Progenitor cell of endocrine pancreas (in vitro differentiated cells): Measurements from ENCODE around the gene IQCB1. TPM values are rescaled to one million over a fixed set of nuclear protein-coding genes. Genes with fewer than 3 reads are reported as not detected.
"Not testable (repeated sequence)": the region's sequence is repeated elsewhere in the genome, so short reads cannot be mapped to it uniquely, and the experiment has no call there.

ENCODE experiments used
- DNase-seq: peaks from one replicate; pipeline ENCODE4 v3.0.0; 2021; ENCODE audit warnings: low spot score; ENCODE audit not compliant: unreplicated experiment
- H3K27ac Mint-ChIP-seq: 2 replicates; pipeline ENCODE4 v1.8.0; 2021; ENCODE audit warnings: mild to moderate bottlenecking, moderate library complexity, mixed read lengths
- H3K27me3 Mint-ChIP-seq: 2 replicates; pipeline ENCODE4 v1.8.0; 2021; ENCODE audit warnings: mixed read lengths
- H3K36me3 Mint-ChIP-seq: 2 replicates; pipeline ENCODE4 v1.8.0; 2022; ENCODE audit warnings: mixed read lengths; ENCODE audit not compliant: insufficient read depth
- H3K4me1 Mint-ChIP-seq: 2 replicates; pipeline ENCODE4 v1.8.0; 2021; ENCODE audit warnings: low read depth, mixed read lengths
- H3K4me3 Mint-ChIP-seq: 2 replicates; pipeline ENCODE4 v1.8.0; 2021; ENCODE audit warnings: low read depth, mild to moderate bottlenecking, moderate library complexity, mixed read lengths
- H3K9me3 Mint-ChIP-seq: 2 replicates; pipeline ENCODE4 v1.8.0; 2021; ENCODE audit warnings: low read depth, mixed read lengths
- total RNA-seq: library from RNA; stranded (reverse); gene quantifications from 2 replicates; pipeline ENCODE4 v1.2.1, GENCODE V29; 2021
- TF ChIP-seq, protein P1 (sequence below): fragments of 200-600 bp; sonication (generic); IDR thresholded peaks from one replicate; pipeline ENCODE4 v1.5.0; 2021; ENCODE audit warnings: antibody characterized with exemption, mild to moderate bottlenecking; ENCODE audit not compliant: unreplicated experiment

Gene IQCB1
- total RNA-seq, 1 donor from 2014 or later, result 38.7 TPM

DNA sequence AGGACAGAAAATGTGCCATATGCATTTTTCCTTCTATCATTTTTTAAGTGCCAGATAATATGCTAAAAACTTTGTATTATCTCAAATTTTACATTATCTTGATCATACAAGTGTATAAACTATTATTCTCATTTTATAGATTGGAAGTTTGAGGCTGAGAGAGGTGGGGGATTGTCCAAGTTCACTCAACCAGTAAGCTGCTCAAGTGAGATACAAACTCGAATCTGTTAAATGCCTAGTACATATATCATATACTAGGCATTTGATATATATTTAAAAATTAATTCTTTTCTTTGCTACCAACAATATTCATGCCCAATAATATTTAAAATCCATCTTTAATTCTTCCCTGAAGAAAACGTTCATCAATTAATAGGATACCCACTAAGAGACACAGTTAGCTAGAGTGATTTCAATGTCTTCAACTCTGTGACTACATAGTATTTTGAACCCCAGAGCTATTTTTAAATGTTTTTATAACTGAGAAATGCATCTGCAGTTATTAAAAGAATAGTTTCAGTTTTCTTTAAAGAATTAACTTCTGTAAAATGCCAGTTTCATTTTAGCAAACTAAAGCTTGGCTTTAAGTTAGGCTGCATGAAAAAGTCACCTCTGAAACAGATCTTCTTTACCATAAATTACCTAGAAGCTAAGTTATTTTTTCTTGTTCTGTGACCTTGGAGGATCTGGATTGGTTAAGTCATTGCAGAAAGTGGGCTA is 40.4 kb downstream of the IQCB1 start:
- H3K27ac Mint-ChIP-seq, result no peak overlapping the region

DNA sequence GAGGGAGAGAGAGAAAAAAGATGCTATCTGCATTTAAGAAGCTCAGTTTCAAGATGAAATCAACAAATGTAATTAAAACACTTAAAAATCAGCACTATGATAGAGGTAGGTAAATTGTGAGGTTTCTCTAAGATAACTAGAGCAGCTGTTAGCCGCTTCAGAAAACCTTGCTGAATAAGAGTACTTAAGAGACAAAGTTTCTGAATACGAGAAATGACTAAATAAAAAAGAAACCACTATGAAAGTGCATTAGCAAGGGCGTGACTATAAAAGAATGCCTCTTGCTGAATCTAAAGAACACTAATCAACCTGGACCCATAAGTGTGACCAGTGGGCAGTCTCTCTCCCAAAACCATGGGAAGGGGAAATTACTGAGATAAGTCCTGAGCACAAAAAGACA is 41.8 kb downstream of the IQCB1 start:
- TF ChIP-seq, protein P1, sequence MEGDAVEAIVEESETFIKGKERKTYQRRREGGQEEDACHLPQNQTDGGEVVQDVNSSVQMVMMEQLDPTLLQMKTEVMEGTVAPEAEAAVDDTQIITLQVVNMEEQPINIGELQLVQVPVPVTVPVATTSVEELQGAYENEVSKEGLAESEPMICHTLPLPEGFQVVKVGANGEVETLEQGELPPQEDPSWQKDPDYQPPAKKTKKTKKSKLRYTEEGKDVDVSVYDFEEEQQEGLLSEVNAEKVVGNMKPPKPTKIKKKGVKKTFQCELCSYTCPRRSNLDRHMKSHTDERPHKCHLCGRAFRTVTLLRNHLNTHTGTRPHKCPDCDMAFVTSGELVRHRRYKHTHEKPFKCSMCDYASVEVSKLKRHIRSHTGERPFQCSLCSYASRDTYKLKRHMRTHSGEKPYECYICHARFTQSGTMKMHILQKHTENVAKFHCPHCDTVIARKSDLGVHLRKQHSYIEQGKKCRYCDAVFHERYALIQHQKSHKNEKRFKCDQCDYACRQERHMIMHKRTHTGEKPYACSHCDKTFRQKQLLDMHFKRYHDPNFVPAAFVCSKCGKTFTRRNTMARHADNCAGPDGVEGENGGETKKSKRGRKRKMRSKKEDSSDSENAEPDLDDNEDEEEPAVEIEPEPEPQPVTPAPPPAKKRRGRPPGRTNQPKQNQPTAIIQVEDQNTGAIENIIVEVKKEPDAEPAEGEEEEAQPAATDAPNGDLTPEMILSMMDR, result no peak
- no peaks in the 10 kb centered on the region for H3K4me1 Mint-ChIP-seq
- H3K27ac Mint-ChIP-seq, result no peak overlapping the region
- H3K36me3 Mint-ChIP-seq, result peaks cover 20% of the 10 kb centered on the region
- H3K9me3 Mint-ChIP-seq, result no peaks in the 10 kb centered on the region
- H3K27me3 Mint-ChIP-seq, result no peaks in the 10 kb centered on the region
- H3K4me3 Mint-ChIP-seq, result no peak overlapping the region
- DNase-seq, result no peak

More for the DNA sequence above, 40.4 kb downstream of the IQCB1 start:
- no peaks in the 10 kb centered on the region for H3K27me3 Mint-ChIP-seq
- H3K9me3 Mint-ChIP-seq, result no peaks in the 10 kb centered on the region
- TF ChIP-seq, protein P1, result no peak
- H3K4me3 Mint-ChIP-seq, result no peak overlapping the region
- no peak for DNase-seq
- peaks cover 10% of the 10 kb centered on the region for H3K36me3 Mint-ChIP-seq
- no peaks in the 10 kb centered on the region for H3K4me1 Mint-ChIP-seq

DNA sequence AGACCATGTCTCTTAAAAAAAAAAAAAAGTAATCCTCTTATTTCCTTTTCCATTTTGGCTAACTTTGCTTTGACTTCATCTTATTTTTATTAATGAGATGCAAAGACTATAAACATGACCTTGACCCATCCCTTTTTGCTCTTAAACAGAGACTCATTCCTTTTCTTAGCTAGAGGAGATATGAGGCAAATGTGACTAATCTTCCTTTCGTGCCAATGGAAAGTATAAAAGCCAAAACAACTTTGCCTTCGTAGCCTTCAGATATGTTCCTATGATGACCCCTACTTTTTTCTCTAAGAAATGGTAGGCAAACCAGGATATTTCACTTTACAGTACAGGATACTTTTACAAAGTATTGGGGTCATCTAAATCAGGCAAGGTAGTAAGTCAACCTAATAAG is 48.4 kb downstream of the IQCB1 start:
- Mint-ChIP-seq H3K27me3 (no peaks in the 10 kb centered on the region), H3K4me3 (no peak overlapping the region), H3K27ac (no peak overlapping the region), H3K9me3 (no peaks in the 10 kb centered on the region), H3K4me1 (no peaks in the 10 kb centered on the region), H3K36me3 (peaks cover 19% of the 10 kb centered on the region)
- TF ChIP-seq, protein P1, result no peak
- DNase-seq, result no peak

DNA sequence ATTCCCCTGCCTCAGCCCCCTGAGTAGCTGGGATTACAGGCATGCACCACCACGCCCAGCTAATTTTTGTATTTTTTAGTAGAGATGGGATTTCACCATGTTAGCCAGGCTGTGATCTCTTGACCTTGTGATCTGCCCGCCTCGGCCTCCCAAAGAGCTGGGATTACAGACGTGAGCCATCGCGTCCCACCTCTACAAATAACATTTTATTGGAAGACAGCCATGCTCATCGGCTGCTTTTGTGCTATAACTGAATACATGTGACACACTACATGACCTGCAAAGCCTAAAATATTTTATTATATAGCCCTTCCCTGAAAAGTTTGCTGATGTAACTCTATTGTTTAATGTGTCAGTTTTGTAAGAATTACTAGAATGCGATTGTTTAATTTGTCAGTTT is 52.1 kb downstream of the IQCB1 start:
- not testable (repeated sequence) for H3K9me3 Mint-ChIP-seq, H3K27me3 Mint-ChIP-seq, DNase-seq, H3K4me1 Mint-ChIP-seq, H3K27ac Mint-ChIP-seq, H3K4me3 Mint-ChIP-seq
- peaks cover 20% of the 10 kb centered on the region for H3K36me3 Mint-ChIP-seq

DNA sequence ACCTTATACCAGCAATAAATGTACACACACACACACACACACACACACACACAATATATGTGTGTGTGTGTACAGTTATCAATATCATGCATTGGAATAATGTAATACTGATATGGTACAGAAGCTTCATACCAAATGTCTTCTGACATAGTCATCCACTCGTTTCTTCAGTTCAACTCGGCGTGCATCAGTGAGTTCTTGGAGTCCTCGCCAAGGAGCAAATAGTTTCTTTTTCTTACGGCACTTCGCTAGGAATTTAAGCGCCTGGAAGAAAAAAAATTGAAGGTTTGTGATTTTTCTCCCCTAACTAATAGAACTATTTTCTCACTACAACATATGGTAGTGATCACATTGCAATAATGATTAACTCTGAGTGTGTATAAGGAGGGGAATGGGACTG is 53.2 kb downstream of the IQCB1 start:
- DNase-seq, result no peak
- no peaks in the 10 kb centered on the region for H3K27me3 Mint-ChIP-seq
- no peak overlapping the region for H3K4me3 Mint-ChIP-seq
- H3K9me3 Mint-ChIP-seq, result no peaks in the 10 kb centered on the region
- H3K27ac Mint-ChIP-seq, result no peak overlapping the region
- TF ChIP-seq, protein P1, result no peak
- peaks cover 23% of the 10 kb centered on the region for H3K36me3 Mint-ChIP-seq
- no peaks in the 10 kb centered on the region for H3K4me1 Mint-ChIP-seq

DNA sequence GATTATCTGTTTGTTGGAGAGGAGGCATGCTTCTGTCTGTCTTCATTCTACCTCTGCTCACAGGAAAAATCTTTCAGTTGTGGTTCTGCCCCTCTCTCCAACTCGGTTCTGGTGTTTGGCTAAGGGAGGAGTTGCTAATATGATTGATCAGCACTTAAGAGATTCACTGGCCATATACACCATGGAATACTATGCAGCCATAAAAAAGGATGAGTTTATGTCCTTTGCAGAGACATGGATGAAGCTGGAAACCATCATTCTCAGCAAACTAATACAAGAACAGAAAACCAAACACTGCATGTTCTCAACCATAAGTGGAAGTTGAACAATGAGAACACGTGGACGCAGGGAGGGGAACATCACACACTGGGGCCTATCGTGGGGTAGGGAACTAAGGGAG is 59.8 kb downstream of the IQCB1 start:
- peaks cover 47% of the 10 kb centered on the region for H3K36me3 Mint-ChIP-seq
- DNase-seq, H3K4me3 Mint-ChIP-seq, H3K4me1 Mint-ChIP-seq, H3K9me3 Mint-ChIP-seq, H3K27me3 Mint-ChIP-seq, H3K27ac Mint-ChIP-seq: not testable (repeated sequence)
